GM19438 (cell line): Measurements from ENCODE around the gene ALPG.
"Not testable (repeated sequence)": the region's sequence is repeated elsewhere in the genome, so short reads cannot be mapped to it uniquely, and the experiment has no call there.

Experiments used
- ATAC-seq: cut with Tn5 transposase; IDR thresholded peaks from one replicate; pipeline ENCODE4 v1.9.1; 2021; ENCODE audit warnings: low read depth; ENCODE audit not compliant: unreplicated experiment

The ALPG gene

GRCh38 chr2:232418466-232419244 is 12.0 kb downstream of the ALPG start:
- ATAC-seq: no peak

GRCh38 chr2:232419245-232420072 is 12.8 kb downstream of the ALPG start:
- no peak for ATAC-seq

- ATAC-seq: no peak
Measured at GRCh38 chr2:232420073-232420454, 13.4 kb downstream of the ALPG start.

DNA sequence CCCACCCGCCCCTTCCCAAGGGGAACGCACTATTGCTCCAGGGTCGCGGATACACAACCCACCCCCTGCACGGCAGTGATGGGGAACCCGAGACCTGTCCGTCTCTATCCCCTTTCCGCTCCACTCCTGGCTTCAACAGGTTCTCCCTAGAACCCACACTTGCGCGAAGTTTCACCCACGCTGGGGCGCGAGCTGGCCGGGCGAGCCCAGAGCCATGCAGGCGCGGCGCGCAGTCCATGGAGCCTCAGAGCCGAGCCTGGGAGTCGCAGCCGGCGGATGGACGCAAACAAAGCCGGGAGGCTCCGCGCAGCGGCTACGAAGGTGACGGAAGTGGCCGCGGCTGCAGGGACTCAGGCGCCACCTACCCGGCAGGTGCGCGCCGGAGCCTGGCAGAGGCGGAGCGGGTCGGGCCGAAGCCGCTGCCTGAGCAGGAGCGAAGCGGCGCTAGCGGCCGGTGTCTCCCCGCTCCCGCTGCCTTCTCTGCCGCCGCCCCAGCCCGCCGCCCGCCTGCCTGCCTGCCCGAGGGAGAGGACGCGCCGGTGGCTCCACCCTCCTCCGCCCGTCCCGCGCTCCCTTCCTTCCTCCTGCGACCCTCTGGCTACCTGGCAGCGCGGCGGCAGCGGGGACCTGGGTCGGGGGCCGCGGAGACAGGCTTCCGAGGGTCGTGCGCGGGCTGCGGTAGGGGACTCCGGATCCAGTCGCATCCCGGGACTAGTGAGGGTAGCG is 14.0 kb downstream of the ALPG start:
- ATAC-seq: no peak

DNA sequence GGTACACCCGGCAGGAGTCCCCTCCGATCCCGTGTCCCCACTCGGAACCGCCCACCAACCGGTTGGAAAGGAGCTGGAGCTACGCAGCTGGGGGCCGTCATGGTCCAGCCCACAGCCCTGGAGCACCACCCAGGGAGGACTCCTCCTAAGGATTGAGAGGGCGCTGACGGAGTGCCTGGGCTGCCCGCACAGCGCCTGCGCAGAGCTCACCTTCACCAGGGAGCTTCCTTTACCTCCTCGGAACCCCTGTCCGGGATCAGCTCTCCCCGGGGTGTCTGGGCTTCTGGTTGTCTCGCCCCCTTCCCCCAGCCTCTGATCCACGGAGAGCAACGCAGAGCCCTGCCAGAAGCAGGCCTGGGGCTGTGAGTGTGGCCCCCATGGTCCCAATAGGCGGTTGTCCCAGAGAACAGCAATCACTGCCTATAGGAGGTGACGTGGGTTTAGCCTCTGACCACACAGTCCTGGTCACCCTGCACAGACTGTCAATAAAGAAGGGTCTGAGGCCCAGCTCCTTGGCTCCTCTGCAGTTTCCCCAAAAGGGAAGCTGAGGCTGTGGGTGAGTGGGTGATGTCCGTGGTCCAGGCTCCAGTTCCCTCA is 14.6 kb downstream of the ALPG start:
- no peak for ATAC-seq

DNA sequence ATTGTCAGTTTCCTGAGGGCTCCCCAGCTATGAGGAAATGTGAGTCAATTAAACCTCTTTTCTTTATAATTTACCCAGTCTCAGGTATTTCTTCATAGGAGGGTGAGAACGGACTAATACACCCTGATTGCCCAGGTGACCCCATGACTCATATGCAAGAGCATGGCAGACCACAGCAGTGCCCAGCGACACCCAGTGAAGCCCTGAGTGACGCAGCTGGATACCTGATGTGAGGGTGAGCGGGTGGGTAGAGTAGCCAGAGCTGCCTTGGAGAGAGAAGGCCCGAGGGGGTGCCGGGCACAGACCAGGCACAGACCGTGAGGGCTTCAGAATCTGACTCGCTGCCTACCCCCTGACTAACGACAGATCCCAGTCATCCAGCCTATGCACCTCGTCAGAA is 15.4 kb downstream of the ALPG start:
- no peak for ATAC-seq

DNA sequence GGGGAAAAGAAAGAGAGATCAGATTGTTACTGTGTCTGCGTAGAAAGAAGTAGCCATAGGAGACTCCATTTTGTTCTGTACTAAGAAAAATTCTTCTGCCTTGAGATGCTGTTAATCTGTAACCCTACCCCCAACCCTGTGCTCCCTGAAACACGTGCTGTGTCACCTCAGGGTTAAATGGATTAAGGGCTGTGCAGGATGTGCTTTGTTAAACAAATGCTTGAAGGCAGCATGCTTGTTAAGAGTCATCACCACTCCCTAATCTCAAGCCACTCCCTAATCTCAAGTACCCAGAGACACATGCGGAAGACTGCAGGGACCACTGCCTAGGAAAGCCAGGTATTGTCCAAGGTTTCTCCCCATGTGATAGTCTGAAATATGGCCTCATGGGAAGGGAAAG is 16.4 kb downstream of the ALPG start:
- ATAC-seq: not testable (repeated sequence)

- ATAC-seq: not testable (repeated sequence)
Measured at GRCh38 chr2:232423407-232423806, 16.8 kb downstream of the ALPG start.

DNA sequence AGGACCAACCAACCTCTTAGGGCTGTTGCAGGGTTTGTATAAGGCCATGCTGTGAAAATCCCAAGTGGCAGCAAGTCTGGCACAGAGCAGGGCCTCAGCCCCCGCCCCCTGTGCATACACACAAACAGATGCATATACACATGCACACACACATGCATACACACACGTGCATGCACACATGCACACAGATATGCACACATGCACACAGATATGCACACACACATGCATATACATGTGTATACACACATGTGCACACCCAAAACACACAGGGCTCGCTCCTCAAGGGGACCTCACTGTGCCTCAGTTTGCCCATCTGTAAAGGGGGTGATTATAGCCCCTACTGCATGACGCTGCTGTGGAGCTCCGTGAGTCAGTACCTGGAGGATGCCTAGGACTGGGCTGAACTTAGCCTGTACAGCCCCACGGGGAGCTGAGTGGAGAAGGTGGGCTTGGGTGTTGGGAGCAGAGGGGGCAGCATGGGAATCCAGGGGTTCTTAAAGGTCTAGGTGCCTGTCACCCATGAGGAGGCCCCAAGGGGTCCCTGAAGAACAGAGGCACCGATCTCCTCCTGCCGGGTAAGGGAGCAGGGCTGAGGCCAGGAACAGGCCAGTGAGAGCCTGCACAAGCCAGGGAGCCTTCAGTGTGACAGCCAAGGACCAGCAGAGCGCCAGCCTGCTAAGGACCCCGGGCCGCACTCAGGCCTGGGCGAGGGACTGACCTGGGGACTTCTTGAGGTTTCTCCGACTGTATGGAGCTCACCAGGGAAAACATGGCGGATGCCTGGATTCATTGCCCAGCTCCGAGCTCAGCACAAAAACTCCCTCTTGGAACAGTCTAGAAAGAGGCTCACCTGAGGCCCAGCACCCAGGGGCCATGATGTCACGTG is 25.3 kb downstream of the ALPG start:
- no peak for ATAC-seq

DNA sequence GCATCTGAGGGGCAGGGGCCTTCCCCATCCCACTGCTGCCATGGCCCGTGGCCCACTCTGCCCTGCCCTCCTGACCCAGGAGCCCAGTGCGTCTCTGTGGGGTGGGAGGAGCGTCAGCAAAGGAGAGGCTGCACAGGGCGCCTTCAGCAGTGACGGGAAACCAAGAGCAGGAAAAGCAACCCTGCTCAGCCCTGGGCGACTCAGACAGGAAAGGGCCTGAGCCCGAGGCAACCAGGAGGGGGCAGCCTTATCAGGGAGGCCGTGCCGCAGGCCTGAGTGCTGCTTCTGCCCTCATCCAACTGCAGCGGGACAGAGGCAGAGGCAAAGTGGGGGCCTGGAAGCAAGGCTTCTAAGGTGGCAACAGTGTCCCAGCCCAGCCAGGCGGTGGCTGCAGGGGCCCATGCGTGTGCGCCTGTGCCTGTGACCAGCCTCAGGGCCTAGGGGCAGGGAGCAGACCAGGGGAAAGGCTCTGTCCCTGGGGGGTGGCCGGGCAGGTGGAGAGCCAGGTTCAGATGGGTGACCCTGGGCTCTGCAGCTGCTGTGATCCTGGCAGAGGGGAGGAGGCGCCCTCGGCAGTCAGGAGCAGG is 26.0 kb downstream of the ALPG start:
- ATAC-seq: no peak

DNA sequence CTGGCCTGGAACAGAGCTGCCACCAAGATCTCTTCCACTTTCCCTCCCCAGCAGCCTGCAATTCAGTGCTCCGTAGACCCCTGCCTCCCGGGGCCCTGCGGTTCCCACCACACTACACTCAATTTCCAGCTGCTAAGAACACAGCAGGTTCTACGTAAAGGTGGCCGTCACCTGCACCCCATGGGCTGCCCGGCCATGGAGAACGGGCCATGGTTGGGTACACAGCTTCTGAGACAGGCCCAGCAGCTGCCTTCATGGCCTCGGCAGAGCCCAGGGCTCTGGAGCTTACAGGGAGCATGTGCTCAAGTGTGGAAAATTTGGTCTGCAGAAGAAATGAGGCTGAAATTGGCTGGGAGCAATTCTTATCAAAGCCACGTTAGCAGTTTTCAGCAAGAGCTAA is 27.0 kb downstream of the ALPG start:
- not testable (repeated sequence) for ATAC-seq

- no peak for ATAC-seq
Measured at GRCh38 chr2:232434091-232434490, 27.4 kb downstream of the ALPG start.

- no peak for ATAC-seq
Measured at GRCh38 chr2:232434563-232435374, 28.1 kb downstream of the ALPG start.

GRCh38 chr2:232435375-232435648 is 28.7 kb downstream of the ALPG start:
- ATAC-seq: no peak

DNA sequence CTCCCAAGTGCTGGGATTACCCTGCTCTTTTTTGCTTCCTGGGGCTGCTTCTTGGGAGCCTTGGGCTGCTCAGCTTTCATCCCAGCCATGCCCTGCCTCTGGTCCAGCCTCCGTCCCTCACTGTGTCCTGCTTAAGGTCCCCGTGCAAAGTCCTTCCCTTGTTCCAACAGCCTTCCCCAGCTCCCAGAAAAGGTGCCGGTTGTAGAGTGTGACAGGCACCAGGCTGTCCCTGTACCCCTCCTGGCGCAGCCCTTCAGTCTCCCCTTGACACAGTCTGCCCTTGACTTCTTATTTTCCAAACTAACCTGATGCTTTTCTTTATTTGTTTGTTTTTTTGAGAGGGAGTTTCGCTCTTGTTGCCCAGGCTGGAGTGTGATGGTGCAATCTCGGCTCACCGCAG is 29.2 kb downstream of the ALPG start:
- no peak for ATAC-seq

- ATAC-seq: no peak
Measured at GRCh38 chr2:232436381-232437194, 29.9 kb downstream of the ALPG start.

- no peak for ATAC-seq
Measured at GRCh38 chr2:232437195-232437571, 30.5 kb downstream of the ALPG start.

- ATAC-seq: no peak
Measured at GRCh38 chr2:232438091-232438490, 31.4 kb downstream of the ALPG start.
